NT2/D1 (cell line): ENCODE data around the gene PTPN20.
"Not testable (repeated sequence)": the region's sequence is repeated elsewhere in the genome, so short reads cannot be mapped to it uniquely, and the experiment has no call there.

ENCODE experiments used
- DNase-seq: peaks from one replicate; pipeline ENCODE4 v3.0.0-alpha.2; 2011; ENCODE audit warnings: low read depth, low spot score
- H3K27me3 ChIP-seq: 2 replicates; pipeline ENCODE4 v1.6.0; 2011; ENCODE audit warnings: mild to moderate bottlenecking; ENCODE audit not compliant: insufficient read length, insufficient read depth
- H3K36me3 ChIP-seq: 2 replicates; pipeline ENCODE4 v1.6.1; 2011; ENCODE audit warnings: mild to moderate bottlenecking, low read length, mixed read lengths; ENCODE audit not compliant: insufficient read depth, insufficient read length
- H3K4me1 ChIP-seq: 2 replicates; pipeline ENCODE4 v1.5.1; 2011; ENCODE audit not compliant: insufficient read depth, insufficient read length
- H3K4me3 ChIP-seq: 2 replicates; pipeline ENCODE4 v1.5.1; 2011; ENCODE audit warnings: low read depth; ENCODE audit not compliant: insufficient read length
- H3K9ac ChIP-seq: 2 replicates; pipeline ENCODE4 v1.6.0; 2011; ENCODE audit warnings: low read depth; ENCODE audit not compliant: insufficient read length
- H3K9me3 ChIP-seq: 2 replicates; pipeline ENCODE4 v1.5.1; 2011; ENCODE audit warnings: mild to moderate bottlenecking, low read length; ENCODE audit not compliant: insufficient read depth

The PTPN20 gene

DNA sequence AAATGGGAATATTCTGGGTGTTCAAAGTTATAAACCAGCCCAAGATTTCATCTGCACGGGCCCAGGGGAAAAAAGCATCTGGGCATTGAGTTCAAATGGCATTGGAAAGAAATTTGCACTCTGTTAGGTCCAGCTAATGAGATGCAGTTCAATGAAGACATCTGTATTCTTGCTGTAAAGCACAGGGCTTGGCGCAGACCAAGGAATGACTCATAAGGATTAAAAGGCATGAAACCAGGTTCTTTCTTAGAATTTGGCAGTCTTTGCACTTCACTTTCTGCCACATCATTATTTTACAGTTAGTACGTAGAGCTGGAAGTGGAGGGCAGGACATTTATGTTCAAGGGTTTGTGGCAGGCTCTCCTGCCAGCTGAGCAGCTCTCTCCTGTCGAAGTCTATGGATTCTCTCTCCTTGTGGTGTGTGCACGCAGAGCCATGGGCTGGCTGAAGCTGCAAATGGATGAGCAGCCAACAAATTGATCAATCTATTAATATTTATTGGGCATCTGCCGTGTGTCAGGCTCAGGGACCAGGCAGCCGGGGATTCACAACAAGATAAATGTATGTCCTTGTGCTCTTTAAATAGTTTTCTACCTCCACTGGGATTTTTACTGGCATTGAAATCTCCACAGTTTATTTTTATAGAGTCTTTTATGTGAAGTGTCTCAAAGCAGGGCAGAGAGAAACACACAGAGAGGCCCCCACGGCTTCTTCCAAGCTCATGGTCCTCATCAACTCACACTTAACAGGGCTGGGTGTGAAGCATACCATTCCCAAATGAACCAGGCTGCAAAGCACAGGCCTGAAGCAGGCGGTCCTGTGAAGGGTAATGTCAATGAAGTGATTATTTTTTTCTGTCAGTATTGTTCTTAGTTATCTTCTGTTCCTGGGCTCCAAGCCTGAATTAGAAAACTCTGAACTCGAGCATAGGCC lies 3.8 kb upstream of the PTPN20 start:
- H3K27me3 ChIP-seq, H3K4me1 ChIP-seq, H3K9me3 ChIP-seq, H3K36me3 ChIP-seq, H3K9ac ChIP-seq, DNase-seq, H3K4me3 ChIP-seq: not testable (repeated sequence)

DNA sequence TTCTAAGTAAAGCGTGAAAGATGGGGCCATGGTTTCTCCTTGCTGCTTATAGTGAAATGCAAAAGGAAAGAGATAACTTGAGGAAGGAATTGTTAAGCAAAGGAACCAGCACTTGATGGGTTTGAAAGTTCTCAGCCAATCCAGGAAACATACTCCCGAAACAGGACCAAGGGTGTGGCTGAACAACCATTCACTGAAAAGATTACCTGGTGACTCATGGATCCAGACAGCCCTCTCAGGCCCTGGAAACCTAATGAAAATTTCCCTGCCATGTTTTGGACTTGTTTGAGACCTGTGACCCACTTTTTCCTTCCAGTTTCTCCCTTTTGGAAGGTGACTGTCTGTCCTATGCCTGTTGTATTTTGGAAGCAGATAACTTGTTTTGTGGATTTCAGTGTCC lies 11.3 kb downstream of the PTPN20 start:
- not testable (repeated sequence) for H3K4me3 ChIP-seq, DNase-seq, H3K9ac ChIP-seq, H3K36me3 ChIP-seq, H3K9me3 ChIP-seq, H3K4me1 ChIP-seq, H3K27me3 ChIP-seq

DNA sequence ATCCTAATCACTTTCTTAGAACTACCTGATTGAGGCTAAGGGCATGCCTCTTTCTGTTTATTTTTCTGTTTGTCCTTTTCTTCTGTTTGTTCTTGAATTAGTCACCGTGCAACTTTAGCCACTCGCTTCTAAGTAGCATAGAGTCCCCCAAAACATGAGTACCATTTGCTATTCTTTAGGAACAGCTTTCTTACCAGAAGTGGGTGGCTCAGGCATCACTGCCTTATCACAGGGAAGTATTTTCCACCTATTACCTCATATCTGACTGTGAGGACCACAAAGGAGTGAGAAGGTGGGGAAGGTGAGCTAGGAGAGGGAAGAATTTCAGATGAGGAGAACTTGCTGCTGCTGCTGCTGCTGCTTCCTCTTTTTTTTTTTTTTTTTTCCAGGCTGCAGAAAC lies 13.9 kb downstream of the PTPN20 start:
- not testable (repeated sequence) for H3K27me3 ChIP-seq, DNase-seq, H3K9me3 ChIP-seq, H3K36me3 ChIP-seq, H3K4me1 ChIP-seq, H3K4me3 ChIP-seq, H3K9ac ChIP-seq

DNA sequence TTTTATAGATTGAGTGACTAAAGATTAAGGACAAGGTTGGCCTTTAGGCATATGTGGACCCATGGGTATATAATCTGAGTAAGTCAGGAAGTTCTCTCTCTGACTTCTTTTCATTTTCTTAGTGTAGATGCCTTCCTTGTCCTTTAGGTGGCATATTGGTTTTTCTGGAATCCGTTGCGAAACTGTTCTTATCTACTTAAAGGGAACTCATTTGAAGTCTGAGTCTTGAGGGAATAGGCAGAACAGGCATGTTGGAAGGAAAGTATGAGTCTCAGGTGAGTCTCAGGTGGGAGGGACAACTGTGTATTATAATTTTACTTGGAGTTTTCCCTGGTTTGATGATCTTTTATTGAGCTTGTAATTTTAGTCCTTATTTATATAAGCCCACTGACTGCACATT lies 14.6 kb downstream of the PTPN20 start:
- not testable (repeated sequence) for H3K9me3 ChIP-seq, H3K27me3 ChIP-seq, H3K36me3 ChIP-seq, H3K9ac ChIP-seq, H3K4me3 ChIP-seq, H3K4me1 ChIP-seq, DNase-seq

- not testable (repeated sequence) for H3K4me1 ChIP-seq, H3K36me3 ChIP-seq, H3K4me3 ChIP-seq, H3K9me3 ChIP-seq, H3K27me3 ChIP-seq, DNase-seq, H3K9ac ChIP-seq
Measured at GRCh38 chr10:46928810-46929209, 17.6 kb downstream of the PTPN20 start.

GRCh38 chr10:46932383-46932782 lies 21.2 kb downstream of the PTPN20 start:
- H3K27me3 ChIP-seq, H3K4me3 ChIP-seq, DNase-seq, H3K36me3 ChIP-seq, H3K9ac ChIP-seq, H3K9me3 ChIP-seq, H3K4me1 ChIP-seq: not testable (repeated sequence)

GRCh38 chr10:46941091-46941490 lies 29.9 kb downstream of the PTPN20 start:
- not testable (repeated sequence) for H3K36me3 ChIP-seq, H3K9me3 ChIP-seq, H3K4me3 ChIP-seq, H3K9ac ChIP-seq, H3K4me1 ChIP-seq, H3K27me3 ChIP-seq, DNase-seq

- not testable (repeated sequence) for H3K9me3 ChIP-seq, H3K9ac ChIP-seq, H3K36me3 ChIP-seq, H3K4me1 ChIP-seq, DNase-seq, H3K4me3 ChIP-seq, H3K27me3 ChIP-seq
Measured at GRCh38 chr10:46948687-46949518, 37.7 kb downstream of the PTPN20 start.

GRCh38 chr10:46952540-46952939 lies 41.3 kb downstream of the PTPN20 start:
- not testable (repeated sequence) for H3K9ac ChIP-seq, H3K27me3 ChIP-seq, H3K9me3 ChIP-seq, DNase-seq, H3K4me1 ChIP-seq, H3K4me3 ChIP-seq, H3K36me3 ChIP-seq

GRCh38 chr10:46960742-46961141 lies 49.5 kb downstream of the PTPN20 start:
- not testable (repeated sequence) for H3K4me1 ChIP-seq, H3K9ac ChIP-seq, H3K4me3 ChIP-seq, DNase-seq, H3K27me3 ChIP-seq, H3K36me3 ChIP-seq, H3K9me3 ChIP-seq

GRCh38 chr10:46963356-46963755 lies 52.1 kb downstream of the PTPN20 start:
- H3K27me3 ChIP-seq, H3K4me3 ChIP-seq, DNase-seq, H3K4me1 ChIP-seq, H3K9ac ChIP-seq, H3K36me3 ChIP-seq, H3K9me3 ChIP-seq: not testable (repeated sequence)

GRCh38 chr10:46967013-46967412 lies 55.8 kb downstream of the PTPN20 start:
- H3K27me3 ChIP-seq, H3K9ac ChIP-seq, H3K36me3 ChIP-seq: not testable (repeated sequence)

More at GRCh38 chr10:46967013-46967412, 55.8 kb downstream of the PTPN20 start:
- DNase-seq, H3K4me3 ChIP-seq, H3K4me1 ChIP-seq, H3K9me3 ChIP-seq: not testable (repeated sequence)
